HCT116 (cell line): ENCODE data around the gene UGT1A7.

Source experiments
- CEBPB ChIP-seq: IDR thresholded peaks from 2 replicates; pipeline ENCODE4 v1.6.1; 2012; ENCODE audit warnings: low read depth
- EZH2phosphoT487 ChIP-seq: fragments of 200-600 bp; IDR thresholded peaks from 2 replicates; pipeline ENCODE4 v1.6.1; 2018; ENCODE audit warnings: antibody characterized with exemption, borderline replicate concordance
- POLR2A ChIP-seq: IDR thresholded peaks from 2 replicates; pipeline ENCODE4 v1.7.0; 2011; ENCODE audit warnings: borderline replicate concordance; ENCODE audit not compliant: insufficient read depth, insufficient read length; ENCODE audit errors: extremely low read depth
- POLR2AphosphoS5 ChIP-seq: IDR thresholded peaks from 2 replicates; pipeline ENCODE4 v1.6.1; 2011; ENCODE audit warnings: mild to moderate bottlenecking, low read depth, low read length, moderate library complexity
- RAD21 ChIP-seq: IDR thresholded peaks from 2 replicates; pipeline ENCODE4 v1.6.1; 2012; ENCODE audit warnings: low read depth, mild to moderate bottlenecking
- REST ChIP-seq: IDR thresholded peaks from 2 replicates; pipeline ENCODE4 v1.6.1; 2012; ENCODE audit warnings: low read depth
- TF ChIP-seq, protein P1 (sequence below), 3 experiments: fragments of 200-600 bp in 1 of 3; sonication (generic) in 1 of 3; IDR thresholded peaks in 2 of 3; conservative IDR thresholded peaks in 1 of 3; 2 replicates each; pipeline ENCODE4 v1.5.1; 2012 to 2017; ENCODE audit warnings: low read depth in 2 of 3, low read length in 2 of 3, antibody characterized with exemption in 1 of 3, borderline replicate concordance in 1 of 3, control low read depth in 1 of 3, mild to moderate bottlenecking in 1 of 3, mixed read lengths in 1 of 3, mixed run types in 1 of 3, moderate library complexity in 1 of 3; ENCODE audit not compliant: insufficient read depth in 1 of 3
- TF ChIP-seq, protein P2 (sequence below): IDR thresholded peaks from 2 replicates; pipeline ENCODE4 v1.6.1; 2012

GRCh38 chr2:233655043-233655442 is 26.7 kb upstream of the UGT1A7 start:
- TF ChIP-seq, protein P1, sequence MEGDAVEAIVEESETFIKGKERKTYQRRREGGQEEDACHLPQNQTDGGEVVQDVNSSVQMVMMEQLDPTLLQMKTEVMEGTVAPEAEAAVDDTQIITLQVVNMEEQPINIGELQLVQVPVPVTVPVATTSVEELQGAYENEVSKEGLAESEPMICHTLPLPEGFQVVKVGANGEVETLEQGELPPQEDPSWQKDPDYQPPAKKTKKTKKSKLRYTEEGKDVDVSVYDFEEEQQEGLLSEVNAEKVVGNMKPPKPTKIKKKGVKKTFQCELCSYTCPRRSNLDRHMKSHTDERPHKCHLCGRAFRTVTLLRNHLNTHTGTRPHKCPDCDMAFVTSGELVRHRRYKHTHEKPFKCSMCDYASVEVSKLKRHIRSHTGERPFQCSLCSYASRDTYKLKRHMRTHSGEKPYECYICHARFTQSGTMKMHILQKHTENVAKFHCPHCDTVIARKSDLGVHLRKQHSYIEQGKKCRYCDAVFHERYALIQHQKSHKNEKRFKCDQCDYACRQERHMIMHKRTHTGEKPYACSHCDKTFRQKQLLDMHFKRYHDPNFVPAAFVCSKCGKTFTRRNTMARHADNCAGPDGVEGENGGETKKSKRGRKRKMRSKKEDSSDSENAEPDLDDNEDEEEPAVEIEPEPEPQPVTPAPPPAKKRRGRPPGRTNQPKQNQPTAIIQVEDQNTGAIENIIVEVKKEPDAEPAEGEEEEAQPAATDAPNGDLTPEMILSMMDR (IDR thresholded peaks at IDR 0.05 in 2 of 3, conservative IDR thresholded peaks at IDR 0.05 in 1 of 3; ENCODE audit: borderline replicate concordance in 1 of 3, insufficient read depth in 1 of 3, low read depth in 2 of 3, low read length in 2 of 3) = no peak
- no peak for TF ChIP-seq POLR2AphosphoS5
- no peak for TF ChIP-seq REST
- no peak for TF ChIP-seq RAD21
- TF ChIP-seq EZH2phosphoT487 = no peak
- no peak for TF ChIP-seq POLR2A
- TF ChIP-seq CEBPB = no peak
- TF ChIP-seq, protein P2, sequence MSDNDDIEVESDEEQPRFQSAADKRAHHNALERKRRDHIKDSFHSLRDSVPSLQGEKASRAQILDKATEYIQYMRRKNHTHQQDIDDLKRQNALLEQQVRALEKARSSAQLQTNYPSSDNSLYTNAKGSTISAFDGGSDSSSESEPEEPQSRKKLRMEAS = no peak
